Tibial artery (tissue), 4 donors: ENCODE measurements around the gene PTPN18.

Experiments used
- DNase-seq, 2 donors: peaks; one replicate each; pipeline ENCODE4 v3.0.0-alpha.2; 2019
- H3K27ac ChIP-seq, 2 donors: fragments of 200-600 bp; sonication (generic) in 1 of 2; 1 replicate in 1 of 2; 2 replicates in 1 of 2; pipeline ENCODE4 v1.5.1; 2018 to 2019; ENCODE audit warnings: mild to moderate bottlenecking in 1 of 2
- H3K27me3 ChIP-seq, 2 donors: fragments of 200-600 bp; sonication (generic) in 1 of 2; one replicate each; pipeline versions ENCODE4 v1.5.1 to v1.6.0; 2016 to 2019
- H3K36me3 ChIP-seq, 3 donors: fragments of 200-600 bp; sonication (generic) in 2 of 3; one replicate each; pipeline ENCODE4 v1.5.1; 2016 to 2019; ENCODE audit warnings: mild to moderate bottlenecking in 2 of 3
- H3K4me1 ChIP-seq, 4 donors: fragments of 200-600 bp; sonication (generic) in 2 of 4; 1 replicate in 3 of 4; 2 replicates in 1 of 4; pipeline ENCODE4 v1.5.1; 2016 to 2019
- H3K4me3 ChIP-seq, 2 donors: fragments of 200-600 bp; sonication (generic) in 1 of 2; 1 replicate in 1 of 2; 2 replicates in 1 of 2; pipeline ENCODE4 v1.5.1; 2018 to 2019; ENCODE audit warnings: mild to moderate bottlenecking in 2 of 2
- H3K9me3 ChIP-seq, 3 donors: fragments of 200-600 bp; sonication (generic) in 1 of 3; one replicate each; pipeline ENCODE4 v1.5.1; 2016 to 2019
- intact Hi-C: fragments of 100-400 bp; cut with DNase I; formaldehyde crosslinking; loops from one replicate; pipeline ENCODE4 v1.15.0; 2023; ENCODE audit warnings: low total_unique reads
- TF ChIP-seq, protein P1 (sequence below), 2 experiments: fragments of 200-600 bp in 1 of 2; fragments of 450-650 bp in 1 of 2; IDR thresholded peaks; one replicate each; pipeline ENCODE4 v1.5.1; 2017 to 2019; ENCODE audit warnings: antibody characterized with exemption in 2 of 2, mild to moderate bottlenecking in 1 of 2, moderate library complexity in 1 of 2

Gene PTPN18

DNA sequence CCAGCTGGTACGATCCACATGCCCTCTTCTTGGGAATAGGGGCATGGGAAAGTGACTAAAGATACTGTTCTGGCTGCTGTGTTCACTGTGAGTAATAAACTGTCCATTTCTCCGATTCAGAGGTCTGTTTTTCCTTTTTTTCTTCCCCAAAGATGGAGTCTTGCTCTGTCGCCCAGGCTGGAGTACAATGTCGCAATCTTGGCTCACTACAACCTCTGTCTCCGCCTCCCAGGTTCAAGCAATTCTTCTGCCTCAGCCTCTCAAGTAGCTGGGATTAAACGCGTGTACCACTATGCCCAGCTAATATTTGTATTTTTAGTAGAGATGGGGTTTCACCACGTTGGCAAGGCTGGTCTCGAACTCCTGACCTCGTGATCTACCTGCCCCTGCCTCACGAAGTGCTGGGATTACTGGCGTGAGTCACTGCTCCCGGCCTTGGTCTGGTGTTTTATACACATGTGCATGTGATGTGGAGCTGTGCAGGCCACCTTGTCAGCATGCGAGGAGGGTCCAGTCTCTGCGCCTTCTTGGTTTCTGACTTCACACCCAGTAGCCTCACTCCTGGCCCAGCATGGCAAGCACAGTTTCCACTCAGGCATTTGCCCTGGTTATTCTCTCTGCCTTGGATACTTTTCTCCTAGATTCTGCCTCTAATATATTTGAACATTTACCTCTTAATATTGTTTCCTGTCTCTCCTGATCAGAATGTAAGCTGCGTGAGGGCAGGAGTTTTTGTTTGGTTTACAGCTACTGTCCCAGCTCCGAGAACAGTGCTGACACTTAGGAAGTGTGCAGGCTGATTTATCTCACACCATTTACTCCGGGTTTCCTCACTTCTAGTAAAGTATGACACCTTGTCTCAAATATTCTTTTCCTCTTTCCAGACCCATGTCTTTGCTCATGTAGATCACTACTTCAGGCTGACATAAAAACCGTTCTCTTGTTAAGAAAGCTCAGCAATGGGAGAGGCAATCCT, 19.7 kb downstream of the PTPN18 start:
- no peaks in the 10 kb centered on the region for H3K9me3 ChIP-seq
- intact Hi-C loops: no loop called here
- H3K36me3 ChIP-seq: peaks cover 0 to 19% (median 6%) of the 10 kb centered on the region in 3 donors
- H3K4me3 ChIP-seq: no peak overlapping the region
- no peaks in the 10 kb centered on the region for H3K27me3 ChIP-seq
- no peak overlapping the region for H3K27ac ChIP-seq
- no peak for DNase-seq
- peaks cover 0 to 34% (median 22%) of the 10 kb centered on the region in 4 donors for H3K4me1 ChIP-seq
- TF ChIP-seq, protein P1, sequence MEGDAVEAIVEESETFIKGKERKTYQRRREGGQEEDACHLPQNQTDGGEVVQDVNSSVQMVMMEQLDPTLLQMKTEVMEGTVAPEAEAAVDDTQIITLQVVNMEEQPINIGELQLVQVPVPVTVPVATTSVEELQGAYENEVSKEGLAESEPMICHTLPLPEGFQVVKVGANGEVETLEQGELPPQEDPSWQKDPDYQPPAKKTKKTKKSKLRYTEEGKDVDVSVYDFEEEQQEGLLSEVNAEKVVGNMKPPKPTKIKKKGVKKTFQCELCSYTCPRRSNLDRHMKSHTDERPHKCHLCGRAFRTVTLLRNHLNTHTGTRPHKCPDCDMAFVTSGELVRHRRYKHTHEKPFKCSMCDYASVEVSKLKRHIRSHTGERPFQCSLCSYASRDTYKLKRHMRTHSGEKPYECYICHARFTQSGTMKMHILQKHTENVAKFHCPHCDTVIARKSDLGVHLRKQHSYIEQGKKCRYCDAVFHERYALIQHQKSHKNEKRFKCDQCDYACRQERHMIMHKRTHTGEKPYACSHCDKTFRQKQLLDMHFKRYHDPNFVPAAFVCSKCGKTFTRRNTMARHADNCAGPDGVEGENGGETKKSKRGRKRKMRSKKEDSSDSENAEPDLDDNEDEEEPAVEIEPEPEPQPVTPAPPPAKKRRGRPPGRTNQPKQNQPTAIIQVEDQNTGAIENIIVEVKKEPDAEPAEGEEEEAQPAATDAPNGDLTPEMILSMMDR (IDR thresholded peaks at IDR 0.05): no peak

DNA sequence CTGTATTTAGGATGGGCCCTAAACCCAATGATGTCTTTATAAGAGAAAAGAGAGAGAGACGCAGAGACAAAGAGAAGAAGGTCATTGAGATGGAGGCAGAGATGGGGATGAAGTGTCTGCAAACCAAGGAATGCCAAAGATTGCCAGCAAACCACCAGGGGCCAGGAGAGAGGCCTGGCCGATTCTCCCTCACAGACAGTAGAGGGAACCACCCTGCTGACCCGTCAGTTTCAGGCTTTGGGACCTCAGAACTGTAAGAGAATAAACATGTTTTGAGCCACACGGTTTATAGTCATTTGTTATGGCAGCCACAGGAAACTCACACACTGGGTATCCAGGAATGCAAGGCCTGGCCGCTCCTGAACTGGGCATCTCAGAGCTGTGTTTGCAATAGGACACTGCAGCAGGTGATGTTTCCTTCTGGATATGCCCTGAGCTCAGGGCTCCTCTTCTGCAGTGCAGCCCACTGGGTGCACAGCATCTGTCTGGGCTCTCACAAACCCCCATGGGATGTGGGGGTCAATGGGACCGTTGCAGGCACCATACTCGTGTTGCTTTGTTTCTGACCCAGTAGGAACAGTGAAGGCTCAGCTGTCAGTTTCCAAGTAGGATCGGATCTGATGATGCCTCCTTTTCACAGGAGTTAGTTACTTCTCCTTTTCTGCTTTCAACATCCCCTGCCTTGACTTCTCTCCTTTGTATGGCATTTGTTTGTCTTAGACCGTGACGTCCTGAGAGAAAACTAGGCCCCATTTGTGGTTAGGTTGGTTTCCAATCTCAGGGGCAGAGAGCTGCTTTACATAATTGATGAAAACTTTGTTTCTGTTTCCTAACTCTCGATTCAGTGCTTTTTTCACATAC, 20.8 kb downstream of the PTPN18 start:
- TF ChIP-seq, protein P1 (IDR thresholded peaks at IDR 0.05): no peak
- H3K36me3 ChIP-seq: peaks cover 0 to 19% (median 6%) of the 10 kb centered on the region in 3 donors
- no peak overlapping the region for H3K4me3 ChIP-seq
- peaks cover 0 to 24% (median 17%) of the 10 kb centered on the region in 4 donors for H3K4me1 ChIP-seq
- H3K27ac ChIP-seq: no peak overlapping the region
- H3K27me3 ChIP-seq: no peaks in the 10 kb centered on the region
- DNase-seq: no peak
- intact Hi-C loops: no loop called here
- no peaks in the 10 kb centered on the region for H3K9me3 ChIP-seq

DNA sequence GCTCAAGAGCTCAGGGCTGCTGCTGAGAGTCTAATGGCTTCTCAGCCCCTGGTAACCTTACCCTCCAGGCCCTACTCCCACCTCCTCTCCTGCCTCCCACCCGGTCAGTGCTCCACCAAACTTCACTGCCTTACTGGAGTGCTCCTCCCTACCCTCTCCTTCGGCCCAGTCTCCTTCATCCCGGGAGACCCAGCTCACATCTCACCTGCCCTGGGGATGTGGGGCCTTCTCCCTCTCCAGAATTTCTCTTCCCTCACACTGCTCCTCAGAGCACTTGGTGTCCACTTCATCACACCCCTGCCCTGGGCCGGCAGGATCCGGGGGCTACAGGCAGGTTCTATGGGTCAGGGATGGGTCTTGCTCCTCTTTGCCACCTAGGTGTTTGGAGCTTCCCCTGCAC, 21.6 kb downstream of the PTPN18 start:
- Histone ChIP-seq H3K27me3 (no peaks in the 10 kb centered on the region), H3K4me1 (peaks cover 0 to 24% (median 17%) of the 10 kb centered on the region in 4 donors), H3K9me3 (no peaks in the 10 kb centered on the region), H3K4me3 (no peak overlapping the region), H3K36me3 (peaks cover 0 to 24% (median 6%) of the 10 kb centered on the region in 3 donors), H3K27ac (no peak overlapping the region)
- DNase-seq: no peak
- intact Hi-C loops: no loop called here
- TF ChIP-seq, protein P1 (IDR thresholded peaks at IDR 0.05): no peak

GRCh38 chr2:130378206-130378897, 22.5 kb downstream of the PTPN18 start:
- no peaks in the 10 kb centered on the region for H3K27me3 ChIP-seq
- H3K36me3 ChIP-seq: peaks cover 0 to 28% (median 6%) of the 10 kb centered on the region in 3 donors
- peaks cover 0 to 18% (median 9%) of the 10 kb centered on the region in 4 donors for H3K4me1 ChIP-seq
- DNase-seq: no peak
- intact Hi-C loops: no loop called here
- TF ChIP-seq, protein P1 (IDR thresholded peaks at IDR 0.05): no peak
- no peak overlapping the region for H3K4me3 ChIP-seq
- no peaks in the 10 kb centered on the region for H3K9me3 ChIP-seq
- H3K27ac ChIP-seq: no peak overlapping the region

DNA sequence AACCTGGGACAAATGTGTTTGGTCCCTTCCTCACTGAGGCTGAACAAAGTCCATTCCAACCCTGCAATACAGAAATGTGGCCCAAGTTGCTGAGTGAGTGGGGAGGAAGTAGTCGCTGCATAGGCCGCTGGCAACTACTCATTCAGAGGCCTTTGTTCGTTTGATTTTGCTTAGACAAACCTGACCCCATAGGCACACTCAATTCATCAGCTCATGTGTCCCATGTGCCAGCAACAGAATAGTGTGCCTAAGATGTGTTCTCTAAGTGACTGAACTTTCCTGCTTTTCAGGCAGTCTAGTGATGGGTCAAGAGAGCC, 23.0 kb downstream of the PTPN18 start:
- TF ChIP-seq, protein P1 (IDR thresholded peaks at IDR 0.05): no peak
- peaks cover 0 to 13% (median 4%) of the 10 kb centered on the region in 4 donors for H3K4me1 ChIP-seq
- no peaks in the 10 kb centered on the region for H3K9me3 ChIP-seq
- intact Hi-C loops: no loop called here
- DNase-seq: no peak
- H3K27me3 ChIP-seq: no peaks in the 10 kb centered on the region
- peaks cover 0 to 28% (median 6%) of the 10 kb centered on the region in 3 donors for H3K36me3 ChIP-seq
- H3K27ac ChIP-seq: no peak overlapping the region
- no peak overlapping the region for H3K4me3 ChIP-seq
